GM18499 (cell line): ENCODE data around the gene REM2.

Experiments
- ATAC-seq: cut with Tn5 transposase; IDR thresholded peaks from one replicate; pipeline ENCODE4 v1.9.1; 2021; ENCODE audit warnings: moderate number of reproducible peaks; ENCODE audit not compliant: insufficient read depth, unreplicated experiment

REM2 gene

DNA sequence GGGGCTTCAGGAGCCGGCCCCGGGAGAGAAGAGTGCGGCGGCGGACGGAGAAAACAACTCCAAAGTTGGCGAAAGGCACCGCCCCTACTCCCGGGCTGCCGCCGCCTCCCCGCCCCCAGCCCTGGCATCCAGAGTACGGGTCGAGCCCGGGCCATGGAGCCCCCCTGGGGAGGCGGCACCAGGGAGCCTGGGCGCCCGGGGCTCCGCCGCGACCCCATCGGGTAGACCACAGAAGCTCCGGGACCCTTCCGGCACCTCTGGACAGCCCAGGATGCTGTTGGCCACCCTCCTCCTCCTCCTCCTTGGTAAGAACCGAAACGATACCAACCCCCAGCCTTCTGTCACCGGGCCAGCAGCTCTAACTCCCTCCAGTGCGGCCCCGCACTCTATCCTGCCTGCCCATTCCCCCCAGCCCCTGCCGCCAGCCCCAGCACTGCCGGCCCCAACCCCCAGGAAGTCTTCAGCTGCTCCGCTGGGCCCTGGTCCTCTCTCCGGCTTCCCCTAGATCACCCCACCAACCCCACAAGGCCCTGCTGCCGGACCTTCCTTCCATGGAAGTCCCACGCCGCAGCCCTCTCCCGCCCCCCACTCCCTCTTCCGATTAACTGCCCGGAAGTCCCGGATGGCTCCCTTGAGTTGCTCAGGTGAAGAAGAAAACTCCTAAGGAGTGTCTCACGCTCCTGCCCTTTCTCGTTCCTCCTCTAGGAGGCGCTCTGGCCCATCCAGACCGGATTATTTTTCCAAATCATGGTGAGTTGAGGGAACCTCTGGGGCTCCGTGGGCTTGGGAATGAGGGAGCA is 10.8 kb upstream of the REM2 start:
- ATAC-seq: no peak

- ATAC-seq: no peak
Observed at GRCh38 chr14:22872833-22873520, 10.0 kb upstream of the REM2 start.

DNA sequence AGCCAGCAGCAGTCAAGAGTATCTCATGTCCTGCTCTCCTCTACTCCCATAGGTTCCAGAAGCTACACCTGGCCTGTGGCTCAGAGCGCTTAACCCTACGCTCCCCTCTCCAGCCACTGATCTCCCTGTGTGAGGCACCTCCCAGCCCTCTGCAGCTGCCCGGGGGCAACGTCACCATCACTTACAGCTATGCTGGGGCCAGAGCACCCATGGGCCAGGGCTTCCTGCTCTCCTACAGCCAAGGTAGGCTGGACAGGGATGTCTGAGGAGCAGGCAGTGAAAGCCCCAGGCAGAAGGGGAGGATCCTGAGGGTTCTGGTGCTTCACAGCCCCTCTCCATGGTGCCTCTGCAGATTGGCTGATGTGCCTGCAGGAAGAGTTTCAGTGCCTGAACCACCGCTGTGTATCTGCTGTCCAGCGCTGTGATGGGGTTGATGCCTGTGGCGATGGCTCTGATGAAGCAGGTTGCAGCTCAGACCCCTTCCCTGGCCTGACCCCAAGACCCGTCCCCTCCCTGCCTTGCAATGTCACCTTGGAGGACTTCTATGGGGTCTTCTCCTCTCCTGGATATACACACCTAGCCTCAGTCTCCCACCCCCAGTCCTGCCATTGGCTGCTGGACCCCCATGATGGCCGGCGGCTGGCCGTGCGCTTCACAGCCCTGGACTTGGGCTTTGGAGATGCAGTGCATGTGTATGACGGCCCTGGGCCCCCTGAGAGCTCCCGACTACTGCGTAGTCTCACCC is 7.8 kb upstream of the REM2 start:
- ATAC-seq: no peak

DNA sequence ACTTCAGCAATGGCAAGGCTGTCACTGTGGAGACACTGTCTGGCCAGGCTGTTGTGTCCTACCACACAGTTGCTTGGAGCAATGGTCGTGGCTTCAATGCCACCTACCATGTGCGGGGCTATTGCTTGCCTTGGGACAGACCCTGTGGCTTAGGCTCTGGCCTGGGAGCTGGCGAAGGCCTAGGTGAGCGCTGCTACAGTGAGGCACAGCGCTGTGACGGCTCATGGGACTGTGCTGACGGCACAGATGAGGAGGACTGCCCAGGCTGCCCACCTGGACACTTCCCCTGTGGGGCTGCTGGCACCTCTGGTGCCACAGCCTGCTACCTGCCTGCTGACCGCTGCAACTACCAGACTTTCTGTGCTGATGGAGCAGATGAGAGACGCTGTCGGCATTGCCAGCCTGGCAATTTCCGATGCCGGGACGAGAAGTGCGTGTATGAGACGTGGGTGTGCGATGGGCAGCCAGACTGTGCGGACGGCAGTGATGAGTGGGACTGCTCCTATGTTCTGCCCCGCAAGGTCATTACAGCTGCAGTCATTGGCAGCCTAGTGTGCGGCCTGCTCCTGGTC is 7.2 kb upstream of the REM2 start:
- ATAC-seq: no peak

- ATAC-seq: no peak
Observed at GRCh38 chr14:22877000-22877501, 6.0 kb upstream of the REM2 start.

DNA sequence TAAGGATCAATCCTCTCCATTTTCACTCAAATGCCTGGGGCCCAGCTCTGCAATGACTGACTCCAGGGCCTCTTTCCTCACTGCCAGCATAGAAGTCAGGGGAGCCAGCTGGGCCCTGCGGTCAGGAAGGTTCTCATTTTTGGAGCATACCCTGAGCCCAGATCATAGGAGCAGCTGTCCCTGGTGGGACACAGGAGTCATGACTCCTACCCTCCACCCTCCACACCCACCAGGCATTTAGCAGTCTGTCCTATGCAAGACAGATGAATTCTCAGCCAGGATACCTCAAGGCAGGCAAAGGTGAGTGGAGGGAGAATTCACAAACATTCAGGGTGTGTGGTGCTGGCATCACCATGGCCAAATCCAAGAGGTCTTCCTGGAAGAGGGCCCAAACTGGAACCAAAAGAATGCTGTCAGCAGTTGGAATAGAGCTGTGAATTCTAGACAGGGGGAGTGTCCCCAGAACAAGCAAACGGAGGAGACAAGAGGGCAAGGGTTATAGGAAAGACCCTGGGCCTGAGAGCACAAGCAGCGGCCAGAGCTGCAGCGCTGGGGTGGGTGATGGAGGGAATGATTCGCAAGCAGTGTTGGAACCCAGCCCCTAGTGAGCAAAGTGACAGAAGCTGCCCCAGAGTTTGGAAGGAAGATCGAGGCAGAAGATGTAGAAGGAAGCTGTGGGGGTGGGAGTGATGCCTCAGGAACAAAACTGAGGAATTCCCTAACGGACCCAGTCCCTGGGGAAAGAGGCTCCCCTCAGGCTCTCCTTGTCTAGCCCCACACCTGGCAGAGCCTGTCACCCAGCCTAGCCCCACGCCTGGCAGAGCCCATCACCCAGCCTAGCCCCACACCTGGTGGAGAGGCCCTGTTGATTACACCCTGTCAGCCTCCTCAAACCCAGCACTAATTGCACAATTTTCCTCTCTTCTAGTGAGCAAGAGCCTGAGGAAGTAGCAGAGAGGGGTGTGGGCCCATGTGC is 4.5 kb upstream of the REM2 start:
- ATAC-seq: no peak

DNA sequence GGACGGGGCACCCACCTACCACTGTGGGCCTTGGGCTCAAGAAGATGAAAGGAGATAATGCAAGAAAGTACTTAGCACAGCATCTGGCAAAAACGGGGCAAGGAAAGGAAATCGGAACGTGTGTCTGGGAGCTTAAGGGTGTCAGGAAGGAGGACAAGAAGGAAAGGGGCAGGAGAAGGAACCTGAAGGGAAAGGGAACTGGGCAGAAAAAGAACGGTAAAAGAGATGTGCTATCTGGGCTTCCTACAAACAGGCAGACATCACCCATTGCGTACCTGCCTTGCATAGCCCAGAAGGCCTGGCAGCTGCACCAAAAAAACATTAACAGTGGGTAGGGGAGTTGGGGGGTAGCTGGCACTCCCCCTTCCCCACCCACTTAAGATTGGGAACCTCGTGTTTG is 958 bp upstream of the REM2 start:
- no peak for ATAC-seq

DNA sequence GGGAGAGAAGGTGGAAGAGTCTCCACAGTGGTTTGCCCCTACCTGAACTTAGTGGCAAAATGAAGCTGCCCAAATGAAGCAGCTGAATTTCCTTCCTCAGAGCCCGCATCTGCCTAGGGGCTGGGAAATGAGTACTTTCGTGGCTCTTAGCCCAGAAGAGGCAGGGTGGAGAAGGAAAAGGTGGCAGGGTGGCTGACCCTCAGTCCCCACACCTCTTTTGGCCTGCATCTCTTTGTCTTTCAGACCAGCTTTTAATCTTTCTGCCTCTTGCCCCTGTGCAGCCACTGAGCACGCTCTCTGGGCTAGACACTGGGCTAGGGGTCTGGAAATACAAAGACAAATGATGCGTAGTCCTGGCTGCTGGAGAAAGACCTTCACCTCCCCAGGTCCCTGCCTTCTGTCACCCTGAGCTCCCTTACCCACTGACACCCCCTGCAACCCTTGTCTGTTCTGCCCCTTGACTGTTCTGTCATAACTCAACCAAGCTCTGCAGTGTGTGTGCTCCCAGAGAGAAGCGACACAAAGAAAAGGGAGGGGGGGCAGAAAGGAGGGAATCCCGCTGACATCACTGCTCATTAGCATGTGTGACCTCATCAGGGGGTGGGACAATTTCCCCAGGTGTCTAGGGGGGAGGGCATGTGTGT is 371 bp upstream of the REM2 start:
- no peak for ATAC-seq

DNA sequence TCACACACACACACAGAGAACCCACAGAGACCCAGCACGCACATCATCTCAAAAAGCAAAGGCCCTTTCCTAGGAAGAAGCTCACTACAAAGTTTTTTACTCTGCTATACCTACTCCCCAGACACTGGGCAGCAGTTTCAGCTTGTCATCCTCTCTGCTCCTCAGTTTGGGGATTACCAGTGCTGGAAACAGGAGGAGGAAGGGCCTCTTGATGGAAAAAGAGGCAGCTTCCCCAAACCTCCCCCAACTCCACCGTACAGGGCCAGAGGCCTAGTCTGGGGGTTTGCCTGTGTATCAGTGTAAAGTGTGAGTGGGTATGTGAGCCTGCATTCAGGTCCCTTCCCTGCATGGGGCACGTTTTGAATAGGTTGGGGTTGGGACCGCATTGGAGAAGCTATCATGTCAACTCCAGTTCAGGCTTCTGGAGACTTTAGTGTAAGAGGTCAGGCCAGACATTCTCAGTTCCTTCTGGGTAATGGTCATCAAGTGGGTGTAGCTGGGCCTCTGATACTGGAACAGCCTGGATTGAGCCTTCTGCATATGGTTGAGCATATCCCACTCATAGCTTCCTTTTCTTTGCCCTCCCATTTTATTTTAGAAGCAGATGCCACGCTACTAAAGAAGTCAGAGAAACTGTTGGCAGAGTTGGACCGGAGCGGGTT is 1.2 kb downstream of the REM2 start:
- no peak for ATAC-seq

- no peak for ATAC-seq
Observed at GRCh38 chr14:22884738-22885523, 1.9 kb downstream of the REM2 start.

GRCh38 chr14:22885975-22886374 is 3.0 kb downstream of the REM2 start:
- no peak for ATAC-seq

DNA sequence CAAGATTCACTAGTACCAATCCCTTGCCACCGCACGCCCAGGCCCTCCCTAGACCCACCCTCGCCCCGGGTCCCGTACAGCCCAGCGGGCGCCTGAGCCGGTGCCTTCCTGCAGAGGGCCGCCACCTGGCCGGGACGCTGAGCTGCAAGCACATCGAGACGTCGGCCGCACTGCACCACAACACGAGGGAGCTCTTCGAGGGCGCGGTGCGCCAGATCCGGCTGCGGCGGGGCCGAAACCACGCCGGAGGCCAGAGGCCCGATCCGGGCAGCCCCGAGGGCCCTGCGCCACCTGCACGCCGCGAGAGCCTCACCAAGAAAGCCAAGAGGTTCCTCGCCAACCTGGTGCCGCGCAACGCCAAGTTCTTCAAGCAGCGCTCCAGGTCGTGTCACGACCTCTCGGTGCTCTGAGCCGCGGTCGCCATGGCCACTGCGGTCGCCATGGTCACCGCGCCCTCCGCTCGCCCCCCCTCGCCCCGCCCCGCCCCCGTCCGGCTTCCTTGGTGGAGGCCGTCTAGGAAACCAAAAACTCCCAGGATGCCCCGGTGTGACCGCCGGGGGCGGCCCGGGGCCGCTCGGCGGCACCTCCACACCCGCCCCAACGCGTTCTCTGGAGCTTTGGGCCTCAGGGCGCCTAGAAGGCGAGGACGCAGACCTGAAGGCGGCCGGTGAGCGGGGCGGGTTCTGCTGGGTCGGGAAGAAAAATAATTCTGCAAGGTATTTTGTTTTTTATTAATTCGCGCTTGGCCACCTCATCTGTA is 3.7 kb downstream of the REM2 start:
- no peak for ATAC-seq

GRCh38 chr14:22887260-22887989 is 4.4 kb downstream of the REM2 start:
- no peak for ATAC-seq

DNA sequence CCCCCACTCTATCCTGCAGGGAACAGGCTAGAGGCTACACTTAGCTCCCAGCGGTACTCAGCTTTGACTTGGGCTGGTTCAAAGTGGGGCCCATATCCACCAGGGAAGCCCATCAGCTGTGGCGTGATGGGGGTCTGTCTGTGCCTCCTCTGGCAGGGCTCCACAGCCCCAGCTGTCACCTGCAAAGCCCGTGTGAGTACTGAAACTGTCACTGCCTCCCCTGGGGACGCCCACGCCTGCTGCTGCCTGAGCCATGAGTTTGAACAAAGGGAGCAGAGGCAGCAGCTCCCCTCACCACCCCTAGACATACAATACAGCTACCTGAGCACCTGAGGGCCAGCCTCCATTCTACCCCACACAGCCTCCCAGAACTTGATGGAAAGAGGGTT is 5.0 kb downstream of the REM2 start:
- no peak for ATAC-seq

GRCh38 chr14:22888662-22889061 is 5.6 kb downstream of the REM2 start:
- ATAC-seq: no peak

GRCh38 chr14:22890416-22890815 is 7.4 kb downstream of the REM2 start:
- no peak for ATAC-seq
